Ectodermal cell (in vitro differentiated cells): ENCODE data around the gene RSPH10B2.
"Not testable (repeated sequence)": the region's sequence is repeated elsewhere in the genome, so short reads cannot be mapped to it uniquely, and the experiment has no call there.

Experiments
- H3K27ac ChIP-seq: 2 replicates; pipeline ENCODE4 v1.7.0; 2013; ENCODE audit warnings: mild to moderate bottlenecking, low read depth, low read length; ENCODE audit not compliant: insufficient read depth, poor library complexity, severe bottlenecking
- H3K27me3 ChIP-seq: 2 replicates; pipeline ENCODE4 v1.7.0; 2013; ENCODE audit warnings: mild to moderate bottlenecking, low read length; ENCODE audit not compliant: insufficient read depth, control insufficient read depth, poor library complexity, severe bottlenecking
- H3K36me3 ChIP-seq: one replicate; pipeline ENCODE4 v1.7.0; 2013; ENCODE audit warnings: low read length; ENCODE audit not compliant: control insufficient read depth, insufficient read depth
- H3K4me1 ChIP-seq: one replicate; pipeline ENCODE4 v1.7.0; 2013; ENCODE audit warnings: low read length; ENCODE audit not compliant: control insufficient read depth, insufficient read depth
- H3K4me3 ChIP-seq: 2 replicates; pipeline ENCODE4 v1.7.0; 2013; ENCODE audit warnings: low read depth, low read length, control low read depth; ENCODE audit not compliant: insufficient read depth
- H3K9me3 ChIP-seq: 2 replicates; pipeline ENCODE4 v1.7.0; 2013; ENCODE audit warnings: mild to moderate bottlenecking, low read length, moderate library complexity; ENCODE audit not compliant: control insufficient read depth
- WGBS, 2 experiments: methylation state at CpG; one replicate each; pipeline ENCODE4 v1.1.7; 2013; ENCODE audit warnings: missing lambda C conversion rate in 2 of 2; 5-methylcytosine and 5-hydroxymethylcytosine counted together

RSPH10B2 gene

DNA sequence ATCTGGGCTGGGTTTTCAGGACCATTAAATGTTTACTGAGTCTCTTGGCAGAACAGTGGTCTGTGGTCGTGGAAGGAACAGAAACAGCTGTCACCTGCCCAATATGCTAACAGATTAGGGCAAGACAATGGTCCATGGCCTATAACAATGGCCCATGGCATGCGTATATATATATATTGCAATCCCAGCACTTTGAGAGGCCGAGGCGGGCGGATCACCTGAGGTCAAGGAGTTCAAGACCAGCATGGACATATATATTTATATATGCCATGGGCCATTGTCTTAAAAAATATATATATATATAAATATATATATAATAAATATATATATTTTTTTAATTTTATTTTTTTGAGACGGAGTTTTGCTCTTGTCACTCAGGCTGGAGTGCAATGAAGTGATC is 27.7 kb downstream of the RSPH10B2 start:
- H3K36me3 ChIP-seq, H3K27me3 ChIP-seq, H3K27ac ChIP-seq, H3K4me3 ChIP-seq, H3K9me3 ChIP-seq, H3K4me1 ChIP-seq: not testable (repeated sequence)
- WGBS, 2 experiments = 63 to 81% methylated on average over 2 of the region's 6 CpGs

GRCh38 chr7:6789353-6789752 is 35.5 kb downstream of the RSPH10B2 start:
- WGBS, 2 experiments = no CpG with 5 or more reads among the region's 13 CpGs
- not testable (repeated sequence) for H3K9me3 ChIP-seq, H3K27me3 ChIP-seq, H3K36me3 ChIP-seq, H3K4me1 ChIP-seq, H3K27ac ChIP-seq, H3K4me3 ChIP-seq

GRCh38 chr7:6792113-6792872 is 38.4 kb downstream of the RSPH10B2 start:
- WGBS, 2 experiments = 93 to 94% methylated on average over 4 to 7 of the region's 15 CpGs
- not testable (repeated sequence) for H3K4me1 ChIP-seq, H3K36me3 ChIP-seq, H3K4me3 ChIP-seq, H3K9me3 ChIP-seq, H3K27ac ChIP-seq, H3K27me3 ChIP-seq

DNA sequence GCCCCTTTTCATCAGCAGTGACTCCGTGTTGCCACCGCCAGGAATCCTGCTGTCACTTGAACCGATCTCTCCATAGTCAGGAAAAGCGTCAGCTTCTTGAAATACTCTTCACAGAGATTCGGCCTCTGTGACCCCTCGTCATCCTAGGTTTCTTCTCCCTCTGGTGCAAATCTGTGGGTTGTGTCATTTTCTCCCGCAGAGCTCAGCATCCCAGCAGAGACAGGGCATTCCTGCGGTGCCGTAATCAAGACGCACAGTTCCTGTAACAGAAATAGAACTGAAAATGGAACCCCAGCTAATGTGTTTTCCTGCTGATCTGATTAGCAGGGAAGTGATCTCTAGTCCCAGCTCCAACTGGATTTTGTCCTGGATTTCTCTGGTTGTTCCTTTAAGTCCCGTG is 40.4 kb downstream of the RSPH10B2 start:
- not testable (repeated sequence) for H3K4me1 ChIP-seq, H3K27me3 ChIP-seq, H3K27ac ChIP-seq, H3K4me3 ChIP-seq, H3K9me3 ChIP-seq, H3K36me3 ChIP-seq
- no CpG with 5 or more reads among the region's 11 CpGs for WGBS, 2 experiments

- not testable (repeated sequence) for H3K36me3 ChIP-seq, H3K4me3 ChIP-seq, H3K4me1 ChIP-seq, H3K27me3 ChIP-seq, H3K27ac ChIP-seq, H3K9me3 ChIP-seq
- WGBS, 2 experiments = 80 to 84% methylated on average over 5 of the region's 5 CpGs
Measured at GRCh38 chr7:6797218-6797617, 43.3 kb downstream of the RSPH10B2 start.

- no CpG with 5 or more reads among the region's 8 CpGs for WGBS, 2 experiments
- not testable (repeated sequence) for H3K27ac ChIP-seq, H3K4me3 ChIP-seq, H3K4me1 ChIP-seq, H3K27me3 ChIP-seq, H3K9me3 ChIP-seq, H3K36me3 ChIP-seq
Measured at GRCh38 chr7:6798047-6798446, 44.1 kb downstream of the RSPH10B2 start.

DNA sequence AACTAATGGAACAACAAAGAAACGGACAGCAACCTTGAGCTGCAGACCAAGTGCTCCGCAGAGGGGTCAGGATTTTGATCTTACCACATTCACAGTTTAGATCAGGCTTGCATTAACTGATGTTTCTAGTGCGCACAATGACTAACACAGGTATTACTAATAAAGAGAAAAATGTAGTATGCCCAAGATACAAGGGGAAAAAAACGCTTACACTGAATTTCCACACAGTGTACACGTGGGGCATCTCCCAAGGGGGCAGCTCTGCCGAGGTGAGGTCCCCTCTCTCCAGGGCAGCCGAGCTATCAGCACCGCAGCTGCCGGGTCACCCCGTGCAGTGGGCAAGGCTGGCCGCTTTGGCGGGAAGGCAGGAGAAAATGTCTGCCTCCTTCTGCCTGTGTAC is 46.0 kb downstream of the RSPH10B2 start:
- H3K4me1 ChIP-seq, H3K27me3 ChIP-seq, H3K9me3 ChIP-seq, H3K27ac ChIP-seq, H3K36me3 ChIP-seq, H3K4me3 ChIP-seq: not testable (repeated sequence)
- WGBS, 2 experiments = no CpG with 5 or more reads among the region's 12 CpGs

- not testable (repeated sequence) for H3K36me3 ChIP-seq, H3K27me3 ChIP-seq, H3K4me1 ChIP-seq, H3K9me3 ChIP-seq, H3K4me3 ChIP-seq, H3K27ac ChIP-seq
- 88% methylated on average over 1 of the region's 2 CpGs; no CpG with 5 or more reads in 1 of the 2 experiments for WGBS, 2 experiments
Measured at GRCh38 chr7:6800331-6800730, 46.4 kb downstream of the RSPH10B2 start.

DNA sequence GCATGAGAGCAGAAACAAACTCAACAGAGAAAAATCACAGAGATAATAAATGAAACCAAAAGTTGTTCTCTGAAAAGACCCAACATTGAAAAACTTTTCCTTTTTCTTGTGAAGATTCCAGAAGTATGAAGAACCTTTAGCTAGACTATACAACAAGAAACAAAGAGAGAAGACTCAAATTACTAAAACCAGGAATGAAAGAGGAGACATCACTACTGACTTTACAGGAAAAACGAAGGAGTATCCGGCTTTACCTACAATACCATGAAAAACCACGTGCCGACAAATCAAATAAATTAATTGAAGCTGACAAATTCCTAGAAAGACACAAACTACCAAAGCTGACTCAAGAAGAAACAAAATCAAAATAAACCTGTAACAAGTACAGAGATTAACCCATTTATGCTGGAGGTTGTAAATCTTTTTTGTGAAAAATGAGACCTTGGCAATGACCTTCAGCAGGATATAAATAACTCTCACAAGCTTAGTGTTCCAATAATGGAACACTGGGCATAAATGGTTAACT is 53.6 kb downstream of the RSPH10B2 start:
- no CpG with 5 or more reads among the region's 4 CpGs for WGBS, 2 experiments

GRCh38 chr7:6807959-6808358 is 54.1 kb downstream of the RSPH10B2 start:
- H3K27me3 ChIP-seq, H3K9me3 ChIP-seq, H3K4me1 ChIP-seq, H3K4me3 ChIP-seq, H3K36me3 ChIP-seq, H3K27ac ChIP-seq: not testable (repeated sequence)
- no CpG with 5 or more reads among the region's 6 CpGs for WGBS, 2 experiments

More for the DNA sequence above, 53.6 kb downstream of the RSPH10B2 start:
- not testable (repeated sequence) for H3K4me1 ChIP-seq, H3K27me3 ChIP-seq, H3K9me3 ChIP-seq, H3K4me3 ChIP-seq, H3K27ac ChIP-seq, H3K36me3 ChIP-seq

GRCh38 chr7:6813011-6813410 is 59.1 kb downstream of the RSPH10B2 start:
- not testable (repeated sequence) for H3K4me3 ChIP-seq

More at GRCh38 chr7:6813011-6813410, 59.1 kb downstream of the RSPH10B2 start:
- H3K36me3 ChIP-seq, H3K27me3 ChIP-seq, H3K4me1 ChIP-seq, H3K9me3 ChIP-seq, H3K27ac ChIP-seq: not testable (repeated sequence)
- WGBS, 2 experiments = 93 to 100% methylated on average over 2 of the region's 2 CpGs
